K562 (cell line): ENCODE data around the gene FMN1. TPM values are rescaled to one million over a fixed set of nuclear protein-coding genes. Genes with fewer than 3 reads are reported as not detected.

ENCODE experiments used
- ATAC-seq: fragments of 200-7000 bp; cut with Tn5 transposase; 3 replicates; pipeline ENCODE4 v1.9.1; 2020; ENCODE audit warnings: moderate library complexity
- BruUV-seq: library from RNA; stranded (reverse); fragments of 400-500 nt; replicated peaks from 2 replicates; lab custom pipeline; 2021; lab: Mats Ljungman, UMichigan
- CTCF ChIA-PET: fragments of 300-600 bp; formaldehyde crosslinking; extraction: SDS; loops from one replicate; lab custom pipeline; 2021; ENCODE audit warnings: low intra/inter-chr PET ratio; lab: Yijun Ruan, JAX
- POLR2A ChIA-PET: fragments of 300-600, 350-650 bp; sonication (Branson Sonifier 250); formaldehyde crosslinking; extraction: SDS; loops from one replicate; lab custom pipeline; 2021; ENCODE audit warnings: antibody characterized with exemption, inconsistent platforms; lab: Yijun Ruan, JAX
- DNase-seq, 4 experiments: peaks; one replicate each; pipeline versions ENCODE4 v3.0.0 to v3.0.0-alpha.2; 2011 to 2018; ENCODE audit warnings: low spot score in 3 of 4, mixed read lengths in 3 of 4; ENCODE audit errors: extremely low read depth in 1 of 4
- FAIRE-seq: peaks from 2 replicates; lab custom pipeline; 2011; peaks lifted over from hg19 to GRCh38; lab: Jason Lieb, UNC
- H2AFZ ChIP-seq: 2 replicates; pipeline ENCODE4 v1.6.0; 2011; ENCODE audit warnings: low read depth, low read length, control low read depth, inconsistent platforms
- H3K27ac ChIP-seq: fragments of 200-600 bp; 3 replicates; pipeline ENCODE4 v1.8.0; 2011; ENCODE audit warnings: low read depth, mild to moderate bottlenecking, control low read depth, inconsistent platforms, low read length, moderate library complexity, mixed read lengths; ENCODE audit errors: extremely low read depth
- H3K27me3 ChIP-seq, 2 experiments: fragments of 300-600 bp in 1 of 2; 2 replicates in 1 of 2; 3 replicates in 1 of 2; pipeline versions ENCODE4 v1.6.0 to v1.8.0; 2011; ENCODE audit warnings: inconsistent platforms in 2 of 2, low read length in 2 of 2, mild to moderate bottlenecking in 1 of 2, mixed read lengths in 1 of 2, moderate library complexity in 1 of 2; ENCODE audit not compliant: control insufficient read depth in 2 of 2, insufficient read depth in 2 of 2
- H3K36me3 ChIP-seq: fragments of 300-600 bp; 3 replicates; pipeline ENCODE4 v1.8.0; 2011; ENCODE audit warnings: mild to moderate bottlenecking, low read length, inconsistent platforms; ENCODE audit not compliant: control insufficient read depth, insufficient read depth
- H3K4me1 ChIP-seq, 2 experiments: fragments of 200-600 bp in 1 of 2; replicated peaks in 1 of 2; 2 replicates in 1 of 2; 3 replicates in 1 of 2; pipeline versions ENCODE4 v1.5.1 to v1.8.0; 2011; ENCODE audit warnings: inconsistent platforms in 2 of 2, low read length in 2 of 2, mild to moderate bottlenecking in 1 of 2, mixed read lengths in 1 of 2, moderate library complexity in 1 of 2; ENCODE audit not compliant: control insufficient read depth in 2 of 2, insufficient read depth in 2 of 2
- H3K4me2 ChIP-seq: 2 replicates; pipeline ENCODE4 v1.6.1; 2011; ENCODE audit warnings: low read length, control low read depth, inconsistent platforms, mixed read lengths; ENCODE audit not compliant: insufficient read depth
- H3K4me3 ChIP-seq: fragments of 200-600 bp; sonication (generic), shearing (Covaris generic); 2 replicates; pipeline ENCODE4 v1.5.1; 2016; ENCODE audit warnings: control low read depth, inconsistent platforms
- H3K79me2 ChIP-seq: fragments of 200-600 bp; 3 replicates; pipeline ENCODE4 v1.8.0; 2011; ENCODE audit warnings: low read length, inconsistent platforms; ENCODE audit not compliant: control insufficient read depth, insufficient read depth
- H3K9ac ChIP-seq, 2 experiments: 2 replicates each; pipeline versions ENCODE4 v1.6.0 to v1.6.1; 2011; ENCODE audit warnings: low read depth in 2 of 2, low read length in 2 of 2, control low read depth in 1 of 2, inconsistent platforms in 1 of 2, mild to moderate bottlenecking in 1 of 2, mixed read lengths in 1 of 2; ENCODE audit not compliant: insufficient read depth in 1 of 2
- H3K9me1 ChIP-seq: one replicate; pipeline ENCODE4 v1.6.0; 2011; ENCODE audit warnings: inconsistent platforms, mild to moderate bottlenecking, low read length, moderate library complexity; ENCODE audit not compliant: control insufficient read depth, insufficient read depth
- H3K9me3 ChIP-seq: replicated peaks from 2 replicates; pipeline ENCODE4 v1.5.1; 2011; ENCODE audit warnings: low read depth, low read length, inconsistent platforms; ENCODE audit not compliant: control insufficient read depth, insufficient read depth
- H4K20me1 ChIP-seq: replicated peaks from 2 replicates; pipeline ENCODE4 v1.6.1; 2011; ENCODE audit warnings: low read length, inconsistent platforms, mixed read lengths; ENCODE audit not compliant: control insufficient read depth, insufficient read depth
- CEBPG ChIP-seq, 3 experiments: fragments of 200-800 bp in 1 of 3; sonication (Bioruptor generic) in 1 of 3; sonication (generic) in 1 of 3; formaldehyde crosslinking in 1 of 3; IDR thresholded peaks in 2 of 3; conservative IDR thresholded peaks in 1 of 3; 2 replicates each; pipeline versions ENCODE4 v1.6.1 to v1.8.0; 2016 to 2022; ENCODE audit warnings: missing compliant biosample characterization in 2 of 3, missing genetic modification characterization in 2 of 3, mild to moderate bottlenecking in 1 of 3, missing genetic modification reagents in 1 of 3
- KLF1 ChIP-seq: fragments of 450-650 bp; IDR thresholded peaks from 2 replicates; pipeline ENCODE4 v1.6.1; 2016; ENCODE audit warnings: missing genetic modification characterization, missing compliant biosample characterization
- MEIS2 ChIP-seq: fragments of 450-650 bp; IDR thresholded peaks from 2 replicates; pipeline ENCODE4 v1.6.1; 2014; ENCODE audit warnings: mild to moderate bottlenecking; ENCODE audit not compliant: partially characterized antibody
- NFXL1 ChIP-seq: fragments of 450-650 bp; formaldehyde crosslinking; IDR thresholded peaks from 2 replicates; pipeline ENCODE4 v1.4.0; 2021; ENCODE audit warnings: mild to moderate bottlenecking
- RFX7 ChIP-seq: fragments of 250-450 bp; sonication (Bioruptor Pico); IDR thresholded peaks from 2 replicates; pipeline ENCODE4 v1.5.1; 2021; ENCODE audit warnings: mild to moderate bottlenecking
- SMC3 ChIP-seq: conservative IDR thresholded peaks from 2 replicates; pipeline ENCODE4 v1.6.1; 2011; ENCODE audit warnings: low read depth, low read length, improper control_type of control experiment; ENCODE audit not compliant: insufficient read depth
- WGBS: fragments of 100-300 bp; shearing (Covaris generic); methylation state at CpG from one replicate; pipeline ENCODE4 v1.1.6; 2016; ENCODE audit warnings: low coverage, mixed read lengths; ENCODE audit not compliant: insufficient coverage; ENCODE audit errors: missing lambda C conversion rate; 5-methylcytosine and 5-hydroxymethylcytosine counted together
- in situ Hi-C: fragments of 300-500 bp; cut with MboI; formaldehyde crosslinking; loops from 4 replicates; pipeline ENCODE4 v1.15.0; 2018; ENCODE audit warnings: inconsistent platforms, mixed read lengths
- intact Hi-C: fragments of 100-400 bp; cut with micrococcal nuclease; formaldehyde crosslinking; loops from 2 replicates; pipeline ENCODE4 v1.14.2; 2022
- polyA plus RNA-seq, 8 experiments: library from polyadenylated mRNA; depleted of rRNA in 4 of 8; stranded (reverse) in 5 of 8; unstranded in 3 of 8; fragments of >200 nt; fragmentation: Nextera tagmentation in 2 of 8; fragmentation: Illumina TruSeq in 1 of 8; extraction: Ambion mirVana in 2 of 8; extraction: Trizol in 1 of 8; gene quantifications; 2 replicates each; pipeline versions ENCODE4 v1.2.1 to v1.2.3, GENCODE V29; 2011 to 2014; ENCODE audit warnings: inconsistent platforms in 1 of 8, missing spikeins in 1 of 8
- total RNA-seq, 7 experiments: library from RNA; depleted of rRNA in 6 of 7; stranded (reverse); fragments of >200 nt in 6 of 7; fragmentation: Illumina TruSeq in 2 of 7; extraction: Trizol in 2 of 7; gene quantifications; 2 replicates each; pipeline versions ENCODE4 v1.2.1 to v1.2.3, GENCODE V29; 2011 to 2021; ENCODE audit warnings: low replicate concordance in 1 of 7

FMN1 gene
- total and polyA plus RNA-seq, 9 of the 15 experiments (the other 6 are each of a cell fraction or from before 2014, with no cell fraction given) = 0.03 to 0.07 (median 0.04) TPM; not detected in 6

DNA sequence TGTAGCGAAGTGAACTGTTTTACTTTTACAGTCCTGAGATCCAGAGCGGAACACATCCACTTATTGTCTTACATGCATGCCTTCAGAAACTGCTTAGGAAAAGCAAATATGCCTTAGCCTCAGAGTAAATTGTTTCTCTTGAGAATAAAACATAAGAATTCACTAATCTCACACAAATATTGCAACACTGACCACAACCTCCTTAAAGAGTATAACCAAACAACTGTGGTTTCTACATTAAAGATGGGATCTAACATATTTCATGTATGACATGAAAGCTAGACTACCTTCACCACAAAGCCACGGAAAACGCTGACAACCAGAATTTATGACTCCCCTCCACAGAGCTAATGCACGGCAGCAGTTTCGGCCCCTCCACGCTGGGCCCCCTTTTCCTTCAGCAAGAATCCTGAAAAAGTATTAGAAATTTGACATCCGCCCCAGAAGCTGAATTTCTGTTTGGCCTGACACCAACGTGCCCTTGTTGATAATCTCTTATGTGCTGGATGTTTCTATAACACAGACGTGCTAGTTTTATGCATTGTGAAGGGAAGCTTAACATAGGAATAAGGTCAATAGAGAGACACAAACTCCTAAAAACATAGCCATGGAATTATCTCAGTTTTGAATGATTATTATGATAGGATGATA, 392.1 kb downstream of the FMN1 start (continued):
- no peak for TF ChIP-seq CEBPG (CRISPR knock-in tag; IDR thresholded peaks at IDR 0.05)
- peak in 1 of 2 experiments; percentile 51; a peak in 1 of 4 replicates for TF ChIP-seq CEBPG (tag; conservative IDR thresholded peaks at IDR 0.05 in 1 of 2, IDR thresholded peaks at IDR 0.05 in 1 of 2)
- no peak for TF ChIP-seq SMC3
- TF ChIP-seq KLF1 = no peak
- peak; percentile 66 for TF ChIP-seq MEIS2
- no peak for TF ChIP-seq NFXL1 (CRISPR knock-in tag)

- no peaks in the 10 kb centered on the region for H3K79me2 ChIP-seq
- POLR2A ChIA-PET = no interaction called here
- no peaks in the 10 kb centered on the region for H3K4me1 ChIP-seq
- no peaks in the 10 kb centered on the region for H3K9me3 ChIP-seq
- BruUV-seq = no TSS peak
- in situ Hi-C loops = no loop called here
- TF ChIP-seq CEBPG (CRISPR knock-in tag; IDR thresholded peaks at IDR 0.05) = no peak
- TF ChIP-seq CEBPG (tag; conservative IDR thresholded peaks at IDR 0.05 in 1 of 2, IDR thresholded peaks at IDR 0.05 in 1 of 2) = peak in 1 of 2 experiments; percentile 63; a peak in 1 of 4 replicates
- TF ChIP-seq RFX7 = no peak
- H4K20me1 ChIP-seq = no peaks in the 10 kb centered on the region
- FAIRE-seq (no peak), ATAC-seq (no peak), DNase-seq (no peak)
- H3K27me3 ChIP-seq = peaks cover 0 to 4% of the 10 kb centered on the region in 2 experiments; a peak in 2 of 5 replicates
- no peak overlapping the region for H2AFZ ChIP-seq
- H3K36me3 ChIP-seq = no peaks in the 10 kb centered on the region
- CTCF ChIA-PET = no interaction called here
- no peak overlapping the region for H3K27ac ChIP-seq
- intact Hi-C loops = loop anchor here (10.0 kb wide), 1 partner anchor 45 kb away; no protein-coding TSS in a partner anchor
- H3K4me2 ChIP-seq = no peak overlapping the region
- H3K9me1 ChIP-seq = no peaks in the 10 kb centered on the region
- WGBS = 3% methylated on average over 6 of the region's 6 CpGs
- H3K4me3 ChIP-seq = no peak overlapping the region
- H3K9ac ChIP-seq = no peak overlapping the region
These were observed 394.5 kb downstream of the FMN1 start for GRCh38 chr15:32799936-32800535.
